LNCaP clone FGC (cell line): ENCODE data around the gene GRM1.

Experiments used
- DNase-seq: peaks from one replicate; pipeline ENCODE4 v3.0.0-alpha.2; 2011; ENCODE audit warnings: low read depth
- H3K4me3 ChIP-seq: 2 replicates; pipeline ENCODE4 v1.5.1; 2011; ENCODE audit warnings: mild to moderate bottlenecking, low read depth, low read length, control low read depth
- CTCF ChIP-seq: IDR thresholded peaks from 2 replicates; pipeline ENCODE4 v1.5.1; 2012; ENCODE audit warnings: mild to moderate bottlenecking; ENCODE audit not compliant: control insufficient read depth, insufficient read depth; ENCODE audit errors: extremely low read depth

The GRM1 gene

GRCh38 chr6:146389740-146390139 is 360.9 kb downstream of the GRM1 start:
- no peak for TF ChIP-seq CTCF
- no peak overlapping the region for H3K4me3 ChIP-seq
- no peak for DNase-seq

- TF ChIP-seq CTCF: no peak
- DNase-seq: no peak
- no peak overlapping the region for H3K4me3 ChIP-seq
Measured at GRCh38 chr6:146397638-146398037, 368.8 kb downstream of the GRM1 start.

GRCh38 chr6:146402476-146402875 is 373.6 kb downstream of the GRM1 start:
- DNase-seq: no peak
- H3K4me3 ChIP-seq: no peak overlapping the region
- TF ChIP-seq CTCF: no peak

- DNase-seq: no peak
- no peak for TF ChIP-seq CTCF
- no peak overlapping the region for H3K4me3 ChIP-seq
Measured at GRCh38 chr6:146408583-146408982, 379.7 kb downstream of the GRM1 start.

- DNase-seq: peak; percentile 35
- H3K4me3 ChIP-seq: no peak overlapping the region
- TF ChIP-seq CTCF: no peak
Measured at GRCh38 chr6:146410851-146411595, 382.2 kb downstream of the GRM1 start.

- no peak overlapping the region for H3K4me3 ChIP-seq
- no peak for TF ChIP-seq CTCF
- no peak for DNase-seq
Measured at GRCh38 chr6:146419576-146419975, 390.7 kb downstream of the GRM1 start.

- DNase-seq: no peak
Measured at GRCh38 chr6:146420255-146420654, 391.4 kb downstream of the GRM1 start.

More at GRCh38 chr6:146420255-146420654, 391.4 kb downstream of the GRM1 start:
- no peak overlapping the region for H3K4me3 ChIP-seq
- no peak for TF ChIP-seq CTCF
